H9 (cell line): Measurements from ENCODE around the gene WDR7. TPM values are rescaled to one million over a fixed set of nuclear protein-coding genes. Genes with fewer than 3 reads are reported as not detected.

Experiments used
- DNase-seq: peaks from one replicate; pipeline ENCODE4 v3.0.0-alpha.2; 2017
- H2AFZ ChIP-seq: one replicate; pipeline ENCODE4 v1.6.1; 2013; ENCODE audit warnings: mild to moderate bottlenecking, low read length, control low read depth, moderate library complexity
- H2AK5ac ChIP-seq: 2 replicates; pipeline ENCODE4 v1.6.1; 2013; ENCODE audit warnings: low read length, control low read depth, mixed read lengths; ENCODE audit not compliant: insufficient read length
- H2BK120ac ChIP-seq: one replicate; pipeline ENCODE4 v1.6.1; 2013; ENCODE audit warnings: low read depth, mild to moderate bottlenecking, low read length, control low read depth, inconsistent platforms; ENCODE audit not compliant: poor library complexity, severe bottlenecking
- H2BK12ac ChIP-seq: 2 replicates; pipeline ENCODE4 v1.6.1; 2013; ENCODE audit warnings: low read length, control low read depth, mixed read lengths, low read depth; ENCODE audit not compliant: insufficient read length
- H2BK15ac ChIP-seq: 2 replicates; pipeline ENCODE4 v1.6.1; 2013; ENCODE audit warnings: low read depth, low read length, control low read depth
- H2BK20ac ChIP-seq: one replicate; pipeline ENCODE4 v1.6.1; 2013; ENCODE audit warnings: low read depth, mild to moderate bottlenecking, low read length, control low read depth, inconsistent platforms; ENCODE audit not compliant: poor library complexity, severe bottlenecking
- H2BK5ac ChIP-seq: 2 replicates; pipeline ENCODE4 v1.6.1; 2013; ENCODE audit warnings: low read length, control low read depth, mixed read lengths; ENCODE audit not compliant: insufficient read length
- H3K14ac ChIP-seq: 2 replicates; pipeline ENCODE4 v1.6.1; 2013; ENCODE audit warnings: low read length, control low read depth; ENCODE audit not compliant: insufficient read depth
- H3K18ac ChIP-seq: 2 replicates; pipeline ENCODE4 v1.6.1; 2013; ENCODE audit warnings: low read depth, mild to moderate bottlenecking, mixed read lengths, low read length, control low read depth; ENCODE audit not compliant: insufficient read length
- H3K23ac ChIP-seq: 2 replicates; pipeline ENCODE4 v1.6.1; 2013; ENCODE audit warnings: low read length, control low read depth, mixed read lengths, low read depth; ENCODE audit not compliant: insufficient read length
- H3K23me2 ChIP-seq: 2 replicates; pipeline ENCODE4 v1.6.1; 2013; ENCODE audit warnings: low read depth, mild to moderate bottlenecking, mixed read lengths, low read length, control low read depth; ENCODE audit not compliant: insufficient read length, poor library complexity, severe bottlenecking
- H3K27ac ChIP-seq: 2 replicates; pipeline ENCODE4 v1.5.1; 2013; ENCODE audit warnings: low read length, control low read depth, mixed read lengths, low read depth; ENCODE audit not compliant: insufficient read length
- H3K27me3 ChIP-seq: 2 replicates; pipeline ENCODE4 v1.6.1; 2013; ENCODE audit warnings: low read length, control low read depth, inconsistent platforms; ENCODE audit not compliant: insufficient read depth
- H3K4ac ChIP-seq: 2 replicates; pipeline ENCODE4 v1.6.1; 2013; ENCODE audit warnings: low read depth, mild to moderate bottlenecking, control low read depth, inconsistent platforms, low read length, moderate library complexity
- H3K4me1 ChIP-seq: 2 replicates; pipeline ENCODE4 v1.6.1; 2013; ENCODE audit warnings: low read length, control low read depth, inconsistent platforms; ENCODE audit not compliant: insufficient read depth
- H3K4me2 ChIP-seq: 2 replicates; pipeline ENCODE4 v1.6.1; 2013; ENCODE audit warnings: low read length, control low read depth, mixed read lengths; ENCODE audit not compliant: insufficient read length, insufficient read depth
- H3K56ac ChIP-seq: 2 replicates; pipeline ENCODE4 v1.6.1; 2013; ENCODE audit warnings: low read depth, mild to moderate bottlenecking, mixed read lengths, low read length, control low read depth; ENCODE audit not compliant: insufficient read length
- H3K79me1 ChIP-seq: 2 replicates; pipeline ENCODE4 v1.6.1; 2013; ENCODE audit warnings: low read depth, mild to moderate bottlenecking, moderate library complexity, low read length, control low read depth, inconsistent platforms; ENCODE audit not compliant: insufficient read depth, poor library complexity, severe bottlenecking
- H3K79me2 ChIP-seq: 2 replicates; pipeline ENCODE4 v1.6.1; 2013; ENCODE audit warnings: low read length, control low read depth, inconsistent platforms; ENCODE audit not compliant: insufficient read depth
- H3K9ac ChIP-seq: 2 replicates; pipeline ENCODE4 v1.6.1; 2013; ENCODE audit warnings: low read length, control low read depth, mixed read lengths; ENCODE audit not compliant: insufficient read length; ENCODE audit errors: extremely low read depth
- H3K9me3 ChIP-seq: one replicate; pipeline ENCODE4 v1.6.1; 2013; ENCODE audit warnings: low read depth, low read length, inconsistent platforms; ENCODE audit not compliant: control insufficient read depth
- H3T11ph ChIP-seq: one replicate; pipeline ENCODE4 v1.6.1; 2013; ENCODE audit warnings: mild to moderate bottlenecking, low read length, control low read depth, inconsistent platforms
- H4K20me1 ChIP-seq: one replicate; pipeline ENCODE4 v1.6.1; 2013; ENCODE audit not compliant: control insufficient read depth, insufficient read length, insufficient read depth
- H4K5ac ChIP-seq: 2 replicates; pipeline ENCODE4 v1.6.1; 2013; ENCODE audit warnings: low read depth, mild to moderate bottlenecking, mixed read lengths, low read length, control low read depth; ENCODE audit not compliant: insufficient read length
- H4K8ac ChIP-seq: replicated peaks from 2 replicates; pipeline ENCODE4 v1.6.1; 2013; ENCODE audit warnings: low read length, control low read depth, mixed read lengths, low read depth; ENCODE audit not compliant: insufficient read length
- H4K91ac ChIP-seq: 2 replicates; pipeline ENCODE4 v1.6.1; 2013; ENCODE audit warnings: low read depth, mild to moderate bottlenecking, moderate library complexity, mixed read lengths, low read length, control low read depth; ENCODE audit not compliant: insufficient read length
- H3K27ac Mint-ChIP-seq, 3 experiments: 2 replicates in 2 of 3; 3 replicates in 1 of 3; pipeline ENCODE4 v1.8.0; 2020 to 2021; ENCODE audit warnings: mixed read lengths in 3 of 3, mild to moderate bottlenecking in 1 of 3, moderate library complexity in 1 of 3
- H3K27me3 Mint-ChIP-seq: 2 replicates; pipeline ENCODE4 v1.8.0; 2021; ENCODE audit warnings: low read depth, mild to moderate bottlenecking, moderate library complexity, mixed read lengths
- H3K36me3 Mint-ChIP-seq, 3 experiments: 2 replicates in 2 of 3; 3 replicates in 1 of 3; pipeline ENCODE4 v1.8.0; 2020 to 2021; ENCODE audit warnings: low read depth in 3 of 3, mixed read lengths in 3 of 3; ENCODE audit not compliant: insufficient read depth in 1 of 3
- H3K4me1 Mint-ChIP-seq, 2 experiments: 2 replicates each; pipeline ENCODE4 v1.8.0; 2020; ENCODE audit warnings: mixed read lengths in 2 of 2
- H3K4me3 Mint-ChIP-seq, 2 experiments: 2 replicates in 1 of 2; 3 replicates in 1 of 2; pipeline ENCODE4 v1.8.0; 2020 to 2021; ENCODE audit warnings: mild to moderate bottlenecking in 2 of 2, mixed read lengths in 2 of 2, moderate library complexity in 1 of 2
- H3K9me3 Mint-ChIP-seq, 2 experiments: 2 replicates in 1 of 2; 3 replicates in 1 of 2; pipeline ENCODE4 v1.8.0; 2020; ENCODE audit warnings: mild to moderate bottlenecking in 2 of 2, mixed read lengths in 2 of 2, moderate library complexity in 1 of 2
- CTCF ChIP-seq: fragments of 200-600 bp; sonication (generic); conservative IDR thresholded peaks from 3 replicates; pipeline ENCODE4 v1.8.0; 2021; ENCODE audit warnings: antibody characterized with exemption, mild to moderate bottlenecking
- WGBS: extraction: QIAGEN DNeasy Blood & Tissue Kit; methylation state at CpG from one replicate; pipeline ENCODE4 v1.1.7; 2013; ENCODE audit warnings: missing lambda C conversion rate, low lambda C conversion rate, mixed read lengths; ENCODE audit not compliant: insufficient read length; ENCODE audit errors: extremely low coverage; 5-methylcytosine and 5-hydroxymethylcytosine counted together
- total RNA-seq: library from RNA; stranded (reverse); gene quantifications from 2 replicates; pipeline ENCODE4 v1.2.1, GENCODE V29; 2021

WDR7 gene
- total RNA-seq, 1 experiment from 2014 or later, result 14.8 TPM

- Histone ChIP-seq H4K8ac (no peak overlapping the region), H3K4ac (no peak overlapping the region), H4K20me1 (peaks cover 3% of the 10 kb centered on the region), H3K4me1 (peaks cover 7% of the 10 kb centered on the region; the same call in 1 of the 2 replicates), H3K79me2 (no peaks in the 10 kb centered on the region), H3K79me1 (no peaks in the 10 kb centered on the region), H2BK15ac (no peak overlapping the region), H3K23me2 (no peaks in the 10 kb centered on the region), H3K23ac (no peak overlapping the region), H3K27ac (no peak overlapping the region), H4K5ac (no peak overlapping the region), H3K9ac (no peak overlapping the region), H3K4me2 (no peak overlapping the region), H4K91ac (no peak overlapping the region), H3K14ac (no peak overlapping the region), H3K56ac (no peak overlapping the region), H3K9me3 (no peaks in the 10 kb centered on the region), H3T11ph (no peak overlapping the region), H3K27me3 (0 out of 2 replicates have a peak, but pooled peaks cover 3% of the 10 kb centered on the region), H2AFZ (no peak overlapping the region), H2BK20ac (no peak overlapping the region), H2BK12ac (no peak overlapping the region), H2BK120ac (no peak overlapping the region), H2AK5ac (no peak overlapping the region), H2BK5ac (no peak overlapping the region), H3K18ac (no peak overlapping the region)
- no CpG with 5 or more reads among the region's 11 CpGs for WGBS
- Mint-ChIP-seq H3K27me3 (no peaks in the 10 kb centered on the region; the same call in 1 of the 2 replicates), H3K4me3 (no peak overlapping the region), H3K36me3 (peaks cover 0 to 5% (median 2%) of the 10 kb centered on the region in 3 experiments; a peak in 1 of 7 replicates), H3K9me3 (peaks cover 0 to 3% of the 10 kb centered on the region in 2 experiments; a peak in 3 of 5 replicates), H3K27ac (no peak overlapping the region), H3K4me1 (peaks cover 31 to 46% of the 10 kb centered on the region in 2 experiments)
- no peak for TF ChIP-seq CTCF
- peak; percentile 31 for DNase-seq
These were observed 426.8 kb downstream of the WDR7 start for GRCh38 chr18:57077786-57078552.
